Esophagus squamous epithelium (tissue), 5 donors: ENCODE measurements around the gene SLC25A19. TPM values are rescaled to one million over a fixed set of nuclear protein-coding genes. Genes with fewer than 3 reads are reported as not detected.
"Not testable (repeated sequence)": the region's sequence is repeated elsewhere in the genome, so short reads cannot be mapped to it uniquely, and the experiment has no call there.

Experiments
- DNase-seq: peaks from one replicate; lab custom pipeline; 2025; lab: John Stamatoyannopoulos, UW
- H3K27ac ChIP-seq, 4 donors: fragments of 200-600 bp; sonication (generic); one replicate each; pipeline ENCODE4 v1.5.1; 2016 to 2019; ENCODE audit warnings: mild to moderate bottlenecking in 1 of 4
- H3K27me3 ChIP-seq, 4 donors: fragments of 200-600 bp; sonication (generic); 1 replicate in 3 of 4; 2 replicates in 1 of 4; pipeline versions ENCODE4 v1.5.1 to v1.6.0; 2017 to 2021; ENCODE audit warnings: antibody characterized with exemption in 1 of 4
- H3K36me3 ChIP-seq, 3 donors: fragments of 200-600 bp; sonication (generic); one replicate each; pipeline ENCODE4 v1.5.1; 2016 to 2019
- H3K4me1 ChIP-seq, 3 donors: fragments of 200-600 bp; sonication (generic); one replicate each; pipeline ENCODE4 v1.5.1; 2017 to 2019
- H3K4me3 ChIP-seq, 4 donors: fragments of 200-600 bp; sonication (generic); 1 replicate in 3 of 4; 2 replicates in 1 of 4; pipeline ENCODE4 v1.5.1; 2016 to 2019; ENCODE audit warnings: mild to moderate bottlenecking in 2 of 4, moderate library complexity in 1 of 4
- H3K9me3 ChIP-seq, 3 donors: fragments of 200-600 bp; sonication (generic); one replicate each; pipeline ENCODE4 v1.5.1; 2016 to 2019
- POLR2A ChIP-seq, 4 donors: fragments of 450-650 bp; IDR thresholded peaks; one replicate each; pipeline ENCODE4 v1.6.1; 2017; ENCODE audit warnings: antibody characterized with exemption in 4 of 4, mild to moderate bottlenecking in 4 of 4, moderate library complexity in 3 of 4
- WGBS, 2 donors: methylation state at CpG; one replicate each; pipeline ENCODE4 v1.1.5; 2018; 5-methylcytosine and 5-hydroxymethylcytosine counted together
- intact Hi-C: fragments of 100-400 bp; cut with DNase I; formaldehyde crosslinking; loops from one replicate; pipeline ENCODE4 v1.15.0; 2022
- total RNA-seq, 4 donors: library from RNA; depleted of rRNA; stranded (reverse); fragments of >200 nt; gene quantifications; one replicate each; pipeline ENCODE4 v1.1.0, GENCODE V29; 2016
- TF ChIP-seq, protein P1 (sequence below), 6 experiments: fragments of 450-650 bp in 4 of 6; fragments of 200-600 bp in 2 of 6; sonication (generic) in 2 of 6; IDR thresholded peaks; one replicate each; pipeline ENCODE4 v1.5.1; 2016 to 2019; ENCODE audit warnings: antibody characterized with exemption in 6 of 6, mild to moderate bottlenecking in 4 of 6, moderate library complexity in 4 of 6
- donor health status: DM: yes; HTN: yes; CAD: no.

The SLC25A19 gene
- total RNA-seq, 4 donors from 2014 or later = 9.2 to 15.2 (median 11.2) TPM

- WGBS, 2 donors = 94% methylated on average over 6 of the region's 6 CpGs; no CpG with 5 or more reads in 1 of the 2 donors
- intact Hi-C loops = no loop called here
- DNase-seq = no peak
- Histone ChIP-seq H3K4me1 (peaks cover 0 to 18% (median 3%) of the 10 kb centered on the region in 3 donors), H3K27ac (no peak overlapping the region), H3K4me3 (no peak overlapping the region), H3K9me3 (no peaks in the 10 kb centered on the region), H3K27me3 (no peaks in the 10 kb centered on the region), H3K36me3 (peaks cover 0 to 51% (median 6%) of the 10 kb centered on the region in 3 donors)
- no peak for TF ChIP-seq POLR2A (IDR thresholded peaks at IDR 0.05)
- TF ChIP-seq, protein P1, sequence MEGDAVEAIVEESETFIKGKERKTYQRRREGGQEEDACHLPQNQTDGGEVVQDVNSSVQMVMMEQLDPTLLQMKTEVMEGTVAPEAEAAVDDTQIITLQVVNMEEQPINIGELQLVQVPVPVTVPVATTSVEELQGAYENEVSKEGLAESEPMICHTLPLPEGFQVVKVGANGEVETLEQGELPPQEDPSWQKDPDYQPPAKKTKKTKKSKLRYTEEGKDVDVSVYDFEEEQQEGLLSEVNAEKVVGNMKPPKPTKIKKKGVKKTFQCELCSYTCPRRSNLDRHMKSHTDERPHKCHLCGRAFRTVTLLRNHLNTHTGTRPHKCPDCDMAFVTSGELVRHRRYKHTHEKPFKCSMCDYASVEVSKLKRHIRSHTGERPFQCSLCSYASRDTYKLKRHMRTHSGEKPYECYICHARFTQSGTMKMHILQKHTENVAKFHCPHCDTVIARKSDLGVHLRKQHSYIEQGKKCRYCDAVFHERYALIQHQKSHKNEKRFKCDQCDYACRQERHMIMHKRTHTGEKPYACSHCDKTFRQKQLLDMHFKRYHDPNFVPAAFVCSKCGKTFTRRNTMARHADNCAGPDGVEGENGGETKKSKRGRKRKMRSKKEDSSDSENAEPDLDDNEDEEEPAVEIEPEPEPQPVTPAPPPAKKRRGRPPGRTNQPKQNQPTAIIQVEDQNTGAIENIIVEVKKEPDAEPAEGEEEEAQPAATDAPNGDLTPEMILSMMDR (IDR thresholded peaks at IDR 0.05) = no peak
Measured at GRCh38 chr17:75285123-75285522, 4.1 kb downstream of the SLC25A19 start.

GRCh38 chr17:75280189-75280588 is 9.0 kb downstream of the SLC25A19 start:
- H3K36me3 ChIP-seq = peaks cover 0 to 58% (median 1%) of the 10 kb centered on the region in 3 donors
- H3K27me3 ChIP-seq, DNase-seq, H3K4me3 ChIP-seq, intact Hi-C loops, H3K27ac ChIP-seq, H3K9me3 ChIP-seq, H3K4me1 ChIP-seq: not testable (repeated sequence)
- WGBS, 2 donors = 79 to 87% methylated on average over 4 of the region's 4 CpGs

DNA sequence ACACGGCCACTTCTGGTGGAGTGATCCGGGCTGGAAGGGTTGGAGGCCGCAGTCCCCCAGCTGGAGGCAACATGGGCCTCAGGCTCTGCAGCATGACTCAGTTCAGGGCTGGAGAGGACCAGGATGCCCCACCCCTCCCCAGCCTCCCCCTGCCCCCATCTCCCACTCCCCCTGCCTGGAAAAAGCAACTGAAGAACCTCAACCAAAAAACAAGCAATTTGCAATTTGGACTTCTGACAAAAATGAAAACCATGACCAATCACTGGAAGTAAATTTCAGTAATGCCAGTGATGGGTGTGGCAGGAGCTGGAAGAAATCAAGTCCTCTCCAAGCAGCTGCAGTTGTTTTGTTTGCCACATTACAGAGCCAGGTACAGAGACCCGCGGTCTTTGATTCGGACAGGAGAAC is 11.6 kb downstream of the SLC25A19 start:
- H3K27ac ChIP-seq = no peak overlapping the region
- H3K4me1 ChIP-seq = peaks cover under 1 to 8% (median 3%) of the 10 kb centered on the region in 3 donors
- DNase-seq = no peak
- H3K36me3 ChIP-seq = peaks cover 0 to 39% (median 0%) of the 10 kb centered on the region in 3 donors
- H3K9me3 ChIP-seq = no peaks in the 10 kb centered on the region
- H3K27me3 ChIP-seq = no peaks in the 10 kb centered on the region
- intact Hi-C loops = no loop called here
- no peak overlapping the region for H3K4me3 ChIP-seq
- 58 to 68% methylated on average over 3 of the region's 6 CpGs for WGBS, 2 donors
- no peak for TF ChIP-seq POLR2A (IDR thresholded peaks at IDR 0.05)
- TF ChIP-seq, protein P1 (IDR thresholded peaks at IDR 0.05) = no peak

DNA sequence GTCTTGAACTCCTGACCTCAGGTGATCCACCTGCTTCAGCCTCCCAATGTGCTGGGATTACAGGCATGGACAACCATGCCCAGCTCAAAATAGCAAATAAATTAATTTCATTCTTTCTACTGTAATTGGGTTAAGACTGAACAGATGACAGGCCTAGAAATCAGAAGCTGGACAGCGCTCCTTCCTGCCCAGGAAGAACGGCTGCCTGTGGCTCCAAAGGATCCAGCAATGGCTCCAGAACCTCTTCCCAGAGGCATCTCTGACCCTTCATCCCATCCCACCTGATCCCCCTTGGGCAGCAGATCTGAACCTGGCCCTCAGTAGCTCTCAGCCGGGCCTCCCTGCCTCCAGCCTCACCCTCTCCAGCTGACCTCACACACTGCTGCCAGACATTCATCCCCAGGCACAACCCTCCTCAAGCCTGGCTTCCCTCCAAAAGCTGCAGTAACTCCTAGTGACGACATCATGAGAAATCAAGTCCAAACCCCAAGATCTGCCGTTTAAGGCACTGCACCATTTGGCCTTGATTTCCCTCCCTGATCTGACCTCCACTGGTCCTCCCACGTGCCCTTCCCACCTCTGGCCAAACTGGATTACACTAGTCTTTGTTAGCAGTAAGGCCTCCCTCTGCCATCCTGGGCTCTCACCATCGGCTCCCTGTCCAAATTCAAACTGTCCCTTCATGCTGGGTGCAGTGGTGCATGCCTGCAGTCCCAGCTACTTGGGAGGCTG is 15.1 kb downstream of the SLC25A19 start:
- intact Hi-C loops = no loop called here
- peaks cover 14 to 36% (median 23%) of the 10 kb centered on the region in 3 donors for H3K4me1 ChIP-seq

GRCh38 chr17:75272848-75273184 is 16.4 kb downstream of the SLC25A19 start:
- Histone ChIP-seq H3K36me3 (peaks cover 0 to 15% (median 0%) of the 10 kb centered on the region in 3 donors), H3K9me3 (no peaks in the 10 kb centered on the region), H3K4me3 (no peak overlapping the region), H3K27me3 (no peaks in the 10 kb centered on the region), H3K4me1 (peaks cover 14 to 44% (median 23%) of the 10 kb centered on the region in 3 donors), H3K27ac (no peak overlapping the region)
- no peak for DNase-seq
- no peak for TF ChIP-seq POLR2A (IDR thresholded peaks at IDR 0.05)
- TF ChIP-seq, protein P1 (IDR thresholded peaks at IDR 0.05) = no peak
- WGBS, 2 donors = 66 to 69% methylated on average over 2 to 3 of the region's 3 CpGs
- intact Hi-C loops = no loop called here

More for the DNA sequence above, 15.1 kb downstream of the SLC25A19 start:
- WGBS, 2 donors = 65 to 72% methylated on average over 6 to 7 of the region's 7 CpGs
- Histone ChIP-seq H3K36me3 (peaks cover 0 to 22% (median 0%) of the 10 kb centered on the region in 3 donors), H3K9me3 (no peaks in the 10 kb centered on the region), H3K4me3 (no peak overlapping the region), H3K27me3 (no peaks in the 10 kb centered on the region), H3K27ac (no peak overlapping the region)
- TF ChIP-seq POLR2A (IDR thresholded peaks at IDR 0.05) = no peak
- TF ChIP-seq, protein P1 (IDR thresholded peaks at IDR 0.05) = no peak
- DNase-seq = no peak
